ENCODE data around the gene C9.
A peak's percentile ranks its signal among the peaks of the same experiment; 100 is the strongest.

GRCh38 chr5:39283231-39283818, 81.0 kb downstream of the C9 start:
- TF ChIP-seq, protein P1, sequence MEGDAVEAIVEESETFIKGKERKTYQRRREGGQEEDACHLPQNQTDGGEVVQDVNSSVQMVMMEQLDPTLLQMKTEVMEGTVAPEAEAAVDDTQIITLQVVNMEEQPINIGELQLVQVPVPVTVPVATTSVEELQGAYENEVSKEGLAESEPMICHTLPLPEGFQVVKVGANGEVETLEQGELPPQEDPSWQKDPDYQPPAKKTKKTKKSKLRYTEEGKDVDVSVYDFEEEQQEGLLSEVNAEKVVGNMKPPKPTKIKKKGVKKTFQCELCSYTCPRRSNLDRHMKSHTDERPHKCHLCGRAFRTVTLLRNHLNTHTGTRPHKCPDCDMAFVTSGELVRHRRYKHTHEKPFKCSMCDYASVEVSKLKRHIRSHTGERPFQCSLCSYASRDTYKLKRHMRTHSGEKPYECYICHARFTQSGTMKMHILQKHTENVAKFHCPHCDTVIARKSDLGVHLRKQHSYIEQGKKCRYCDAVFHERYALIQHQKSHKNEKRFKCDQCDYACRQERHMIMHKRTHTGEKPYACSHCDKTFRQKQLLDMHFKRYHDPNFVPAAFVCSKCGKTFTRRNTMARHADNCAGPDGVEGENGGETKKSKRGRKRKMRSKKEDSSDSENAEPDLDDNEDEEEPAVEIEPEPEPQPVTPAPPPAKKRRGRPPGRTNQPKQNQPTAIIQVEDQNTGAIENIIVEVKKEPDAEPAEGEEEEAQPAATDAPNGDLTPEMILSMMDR (IDR thresholded peaks at IDR 0.05), result peak; percentile 38 to 70 (median 58)
- no peak for TF ChIP-seq POLR2A (IDR thresholded peaks at IDR 0.05)

Measured in heart left ventricle (tissue), 13 donors.